IPS-18c (cell line): ENCODE results near the gene TUBA3E.
"Not testable (repeated sequence)": the region's sequence is repeated elsewhere in the genome, so short reads cannot be mapped to it uniquely, and the experiment has no call there.

Source experiments
- H3K4me3 ChIP-seq: 2 replicates; pipeline ENCODE4 v1.7.0; 2013; ENCODE audit warnings: low read depth, mild to moderate bottlenecking, low read length, moderate library complexity; ENCODE audit not compliant: insufficient read depth
- H3K9me3 ChIP-seq: one replicate; pipeline ENCODE4 v1.6.1; 2013; ENCODE audit warnings: mild to moderate bottlenecking, low read length, moderate library complexity; ENCODE audit not compliant: control insufficient read depth, insufficient read depth

The TUBA3E gene

GRCh38 chr2:130196052-130196451 lies 2.2 kb downstream of the TUBA3E start:
- not testable (repeated sequence) for H3K9me3 ChIP-seq, H3K4me3 ChIP-seq

GRCh38 chr2:130195089-130195635 lies 3.1 kb downstream of the TUBA3E start:
- not testable (repeated sequence) for H3K9me3 ChIP-seq, H3K4me3 ChIP-seq

GRCh38 chr2:130193824-130194223 lies 4.4 kb downstream of the TUBA3E start:
- not testable (repeated sequence) for H3K4me3 ChIP-seq, H3K9me3 ChIP-seq

GRCh38 chr2:130192451-130192850 lies 5.8 kb downstream of the TUBA3E start:
- not testable (repeated sequence) for H3K4me3 ChIP-seq, H3K9me3 ChIP-seq

GRCh38 chr2:130191319-130191718 lies 6.9 kb downstream of the TUBA3E start:
- H3K9me3 ChIP-seq, H3K4me3 ChIP-seq: not testable (repeated sequence)

- no peaks in the 10 kb centered on the region for H3K9me3 ChIP-seq
Measured at GRCh38 chr2:130190237-130190636, 8.0 kb downstream of the TUBA3E start.

GRCh38 chr2:130188958-130189357 lies 9.3 kb downstream of the TUBA3E start:
- not testable (repeated sequence) for H3K9me3 ChIP-seq, H3K4me3 ChIP-seq

More at GRCh38 chr2:130190237-130190636, 8.0 kb downstream of the TUBA3E start:
- H3K4me3 ChIP-seq = no peak overlapping the region

GRCh38 chr2:130187859-130188792 lies 10.1 kb downstream of the TUBA3E start:
- not testable (repeated sequence) for H3K9me3 ChIP-seq, H3K4me3 ChIP-seq

- Histone ChIP-seq H3K4me3 (no peak overlapping the region), H3K9me3 (no peaks in the 10 kb centered on the region)
Measured at GRCh38 chr2:130187268-130187667, 11.0 kb downstream of the TUBA3E start.

GRCh38 chr2:130186391-130186790 lies 11.8 kb downstream of the TUBA3E start:
- H3K4me3 ChIP-seq = no peak overlapping the region
- H3K9me3 ChIP-seq = no peaks in the 10 kb centered on the region

- no peaks in the 10 kb centered on the region for H3K9me3 ChIP-seq
- no peak overlapping the region for H3K4me3 ChIP-seq
Measured at GRCh38 chr2:130185896-130186295, 12.3 kb downstream of the TUBA3E start.

GRCh38 chr2:130185436-130185835 lies 12.8 kb downstream of the TUBA3E start:
- Histone ChIP-seq H3K9me3 (no peaks in the 10 kb centered on the region), H3K4me3 (no peak overlapping the region)

- Histone ChIP-seq H3K9me3 (no peaks in the 10 kb centered on the region), H3K4me3 (peak overlapping the region; percentile 46; the same call in 1 of the 2 replicates)
Measured at GRCh38 chr2:130183512-130184373, 14.5 kb downstream of the TUBA3E start.

- H3K9me3 ChIP-seq = not testable (repeated sequence)
- peak overlapping the region; percentile 46 for H3K4me3 ChIP-seq
Measured at GRCh38 chr2:130182826-130183511, 15.3 kb downstream of the TUBA3E start.

GRCh38 chr2:130181880-130182682 lies 16.2 kb downstream of the TUBA3E start, which contains the start of gene MZT2B:
TSS of gene MZT2B (plus strand) at chr2:130182262. CDS start at chr2:130182283, 21 bp downstream.
- not testable (repeated sequence) for H3K9me3 ChIP-seq
- H3K4me3 ChIP-seq = peak within 1 kb of the TSS; percentile 98

GRCh38 chr2:130181325-130181879 lies 16.8 kb downstream of the TUBA3E start, which contains the start of gene SMPD4:
TSS of gene SMPD4 (minus strand) at chr2:130181602. CDS start at chr2:130176592, 5,010 bp downstream.
- Histone ChIP-seq H3K9me3 (no peaks in the 10 kb centered on the region), H3K4me3 (peak within 1 kb of the TSS; percentile 98)
